Activated gamma-delta T cell treated with anti-CD3 and anti-CD28 coated beads, Interleukin-2, amount 50 U/mL, for 16 hours (primary cell): Measurements from ENCODE around the gene AKR1C2.
"Not testable (repeated sequence)": the region's sequence is repeated elsewhere in the genome, so short reads cannot be mapped to it uniquely, and the experiment has no call there.

Experiments
- DNase-seq: peaks from one replicate; pipeline ENCODE4 v3.0.0-alpha.2; 2020; ENCODE audit warnings: low read depth

The AKR1C2 gene

GRCh38 chr10:5023177-5023805, 19.6 kb upstream of the AKR1C2 start:
- DNase-seq = no peak

- not testable (repeated sequence) for DNase-seq
Measured at GRCh38 chr10:5021624-5022290, 18.1 kb upstream of the AKR1C2 start.

- not testable (repeated sequence) for DNase-seq
Measured at GRCh38 chr10:5019770-5020612, 16.3 kb upstream of the AKR1C2 start.

- not testable (repeated sequence) for DNase-seq
Measured at GRCh38 chr10:5018671-5019277, 15.1 kb upstream of the AKR1C2 start.

GRCh38 chr10:5018134-5018533, 14.5 kb upstream of the AKR1C2 start:
- DNase-seq = no peak

- no peak for DNase-seq
Measured at GRCh38 chr10:5014936-5015335, 11.3 kb upstream of the AKR1C2 start.

- not testable (repeated sequence) for DNase-seq
Measured at GRCh38 chr10:5014200-5014910, 10.7 kb upstream of the AKR1C2 start.

GRCh38 chr10:5013385-5013784, 9.7 kb upstream of the AKR1C2 start:
- DNase-seq = no peak

- no peak for DNase-seq
Measured at GRCh38 chr10:5012595-5012994, 8.9 kb upstream of the AKR1C2 start.

- DNase-seq = not testable (repeated sequence)
Measured at GRCh38 chr10:5011392-5011791, 7.7 kb upstream of the AKR1C2 start.

- DNase-seq = not testable (repeated sequence)
Measured at GRCh38 chr10:5010043-5010442, 6.4 kb upstream of the AKR1C2 start.

- not testable (repeated sequence) for DNase-seq
Measured at GRCh38 chr10:5008857-5009548, 5.3 kb upstream of the AKR1C2 start.

- not testable (repeated sequence) for DNase-seq
Measured at GRCh38 chr10:5004501-5004900, 844 bp upstream of the AKR1C2 start.

GRCh38 chr10:5004030-5004385, 351 bp upstream of the AKR1C2 start:
- DNase-seq = not testable (repeated sequence)

- no peak for DNase-seq
Measured at GRCh38 chr10:5002013-5002727, 1.5 kb downstream of the AKR1C2 start.

- no peak for DNase-seq
Measured at GRCh38 chr10:4998671-4999070, 5.0 kb downstream of the AKR1C2 start.

GRCh38 chr10:4994260-4994659, 9.4 kb downstream of the AKR1C2 start:
- DNase-seq = not testable (repeated sequence)

GRCh38 chr10:4992564-4992963, 11.1 kb downstream of the AKR1C2 start:
- DNase-seq = not testable (repeated sequence)

GRCh38 chr10:4991463-4991862, 12.2 kb downstream of the AKR1C2 start:
- not testable (repeated sequence) for DNase-seq

GRCh38 chr10:4990217-4990616, 13.4 kb downstream of the AKR1C2 start:
- no peak for DNase-seq
